ENCODE data around the gene SLF2. TPM values are rescaled to one million over a fixed set of nuclear protein-coding genes. Genes with fewer than 3 reads are reported as not detected.
"Not testable (repeated sequence)": the region's sequence is repeated elsewhere in the genome, so short reads cannot be mapped to it uniquely, and the experiment has no call there.

The SLF2 gene
- total RNA-seq, 1 donor from 2014 or later: 16.4 TPM

DNA sequence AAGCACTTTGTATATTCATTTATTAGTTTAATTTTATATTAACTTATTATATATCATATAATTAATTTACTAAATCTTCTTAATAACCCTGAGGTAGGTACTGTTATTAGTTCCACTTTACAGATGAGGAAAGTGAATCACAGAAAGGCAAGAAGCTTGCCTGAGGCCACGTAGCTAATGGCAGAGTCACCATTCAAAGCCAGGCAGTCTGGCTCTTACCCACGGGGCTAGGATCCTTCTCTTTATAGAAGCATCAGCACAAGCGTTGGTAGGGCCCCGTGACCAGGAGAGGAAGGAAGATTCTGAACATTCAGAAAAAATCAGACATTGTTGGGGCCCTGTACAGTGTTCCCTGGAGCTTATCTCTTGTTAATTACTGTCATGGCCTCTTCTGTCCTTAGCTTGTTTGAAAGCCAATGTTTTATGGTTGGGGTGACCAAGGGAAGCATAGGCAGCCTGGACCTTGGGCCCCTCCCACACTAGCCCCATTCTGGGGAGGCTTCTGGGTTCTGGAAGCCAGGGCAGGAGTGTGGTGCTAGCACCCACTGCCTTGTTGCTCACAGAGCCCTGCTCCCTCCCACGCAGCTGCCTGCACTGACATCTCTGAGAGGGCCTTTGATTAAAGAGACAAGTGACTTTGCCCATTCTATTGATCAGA lies 31.1 kb upstream of the SLF2 start:
- intact Hi-C loops (cut with micrococcal nuclease): no loop called here
- peak overlapping the region; percentile 1 for H3K27ac ChIP-seq (replicated peaks)
- no peaks in the 10 kb centered on the region for H3K36me3 ChIP-seq
- H3K9me3 ChIP-seq (replicated peaks): no peaks in the 10 kb centered on the region
- no peak overlapping the region for H3K4me3 ChIP-seq
- TF ChIP-seq, protein P1, sequence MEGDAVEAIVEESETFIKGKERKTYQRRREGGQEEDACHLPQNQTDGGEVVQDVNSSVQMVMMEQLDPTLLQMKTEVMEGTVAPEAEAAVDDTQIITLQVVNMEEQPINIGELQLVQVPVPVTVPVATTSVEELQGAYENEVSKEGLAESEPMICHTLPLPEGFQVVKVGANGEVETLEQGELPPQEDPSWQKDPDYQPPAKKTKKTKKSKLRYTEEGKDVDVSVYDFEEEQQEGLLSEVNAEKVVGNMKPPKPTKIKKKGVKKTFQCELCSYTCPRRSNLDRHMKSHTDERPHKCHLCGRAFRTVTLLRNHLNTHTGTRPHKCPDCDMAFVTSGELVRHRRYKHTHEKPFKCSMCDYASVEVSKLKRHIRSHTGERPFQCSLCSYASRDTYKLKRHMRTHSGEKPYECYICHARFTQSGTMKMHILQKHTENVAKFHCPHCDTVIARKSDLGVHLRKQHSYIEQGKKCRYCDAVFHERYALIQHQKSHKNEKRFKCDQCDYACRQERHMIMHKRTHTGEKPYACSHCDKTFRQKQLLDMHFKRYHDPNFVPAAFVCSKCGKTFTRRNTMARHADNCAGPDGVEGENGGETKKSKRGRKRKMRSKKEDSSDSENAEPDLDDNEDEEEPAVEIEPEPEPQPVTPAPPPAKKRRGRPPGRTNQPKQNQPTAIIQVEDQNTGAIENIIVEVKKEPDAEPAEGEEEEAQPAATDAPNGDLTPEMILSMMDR (IDR thresholded peaks at IDR 0.05; ENCODE audit: borderline replicate concordance): no peak
- peaks cover 45% of the 10 kb centered on the region for H3K27me3 ChIP-seq (ENCODE audit: low read depth)
- no peak for DNase-seq
- H3K4me1 ChIP-seq: peaks cover 17% of the 10 kb centered on the region

- peak overlapping the region; percentile 1 for H3K27ac ChIP-seq (replicated peaks)
- no peaks in the 10 kb centered on the region for H3K9me3 ChIP-seq (replicated peaks)
- no peak for DNase-seq
- intact Hi-C loops (cut with micrococcal nuclease): no loop called here
- TF ChIP-seq, protein P1 (IDR thresholded peaks at IDR 0.05; ENCODE audit: borderline replicate concordance): no peak
- peaks cover 39% of the 10 kb centered on the region for H3K27me3 ChIP-seq (ENCODE audit: low read depth)
- no peaks in the 10 kb centered on the region for H3K36me3 ChIP-seq
- H3K4me3 ChIP-seq: no peak overlapping the region
- H3K4me1 ChIP-seq: peaks cover 17% of the 10 kb centered on the region
These were observed 30.5 kb upstream of the SLF2 start for GRCh38 chr10:100882252-100882651.

DNA sequence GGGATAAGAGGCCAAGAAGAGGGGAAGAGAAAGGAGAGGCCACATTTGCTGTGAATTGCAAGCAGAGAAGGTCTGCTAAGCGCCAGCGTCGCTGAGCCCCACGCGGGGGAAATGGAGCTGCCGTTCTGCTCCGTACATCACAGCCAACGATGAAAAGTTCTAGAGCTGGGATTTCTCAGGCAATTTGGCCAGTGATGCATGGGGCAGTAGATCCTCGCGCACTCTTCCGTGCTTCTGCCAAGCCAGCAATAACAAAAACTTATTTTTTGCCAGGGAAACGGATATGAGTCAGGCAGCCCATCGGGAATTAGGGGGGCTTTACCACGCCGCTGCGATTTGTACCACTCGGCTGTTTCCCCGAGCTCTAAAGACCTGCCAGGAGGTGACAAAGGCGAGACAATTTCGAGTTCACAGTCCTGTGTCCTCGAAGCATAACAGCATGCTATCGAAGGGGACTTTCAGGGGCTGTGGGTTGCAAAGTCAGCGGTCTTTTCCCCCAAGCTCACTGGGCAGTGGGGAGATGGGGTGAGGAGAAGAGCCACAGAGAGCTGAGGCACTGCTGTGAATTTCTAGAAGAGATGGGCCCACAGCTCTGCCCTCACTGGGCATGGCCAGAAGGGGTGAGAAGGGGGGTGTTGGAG lies 30.0 kb upstream of the SLF2 start:
- peaks cover 39% of the 10 kb centered on the region for H3K27me3 ChIP-seq (ENCODE audit: low read depth)
- H3K27ac ChIP-seq (replicated peaks): peak overlapping the region; percentile 51
- H3K4me1 ChIP-seq: peaks cover 22% of the 10 kb centered on the region
- intact Hi-C loops (cut with micrococcal nuclease): no loop called here
- peak; percentile 27 for DNase-seq
- H3K4me3 ChIP-seq: no peak overlapping the region
- H3K9me3 ChIP-seq (replicated peaks): no peaks in the 10 kb centered on the region
- TF ChIP-seq, protein P1 (IDR thresholded peaks at IDR 0.05; ENCODE audit: borderline replicate concordance): no peak
- H3K36me3 ChIP-seq: no peaks in the 10 kb centered on the region

- TF ChIP-seq, protein P1 (IDR thresholded peaks at IDR 0.05; ENCODE audit: borderline replicate concordance): no peak
- Histone ChIP-seq H3K4me1 (peaks cover 23% of the 10 kb centered on the region), H3K4me3 (no peak overlapping the region), H3K36me3 (no peaks in the 10 kb centered on the region), H3K9me3 (replicated peaks) (no peaks in the 10 kb centered on the region), H3K27ac (replicated peaks) (peak overlapping the region; percentile 51), H3K27me3 (ENCODE audit: low read depth) (peaks cover 39% of the 10 kb centered on the region)
- intact Hi-C loops (cut with micrococcal nuclease): no loop called here
- no peak for DNase-seq
These were observed 29.4 kb upstream of the SLF2 start for GRCh38 chr10:100883312-100883821.

- H3K36me3 ChIP-seq; intact Hi-C loops (cut with micrococcal nuclease); H3K4me3 ChIP-seq; DNase-seq; H3K9me3 ChIP-seq (replicated peaks); H3K27ac ChIP-seq (replicated peaks): not testable (repeated sequence)
- peaks cover 23% of the 10 kb centered on the region for H3K4me1 ChIP-seq
- peaks cover 40% of the 10 kb centered on the region for H3K27me3 ChIP-seq (ENCODE audit: low read depth)
These were observed 27.2 kb upstream of the SLF2 start for GRCh38 chr10:100885611-100886010.

GRCh38 chr10:100886091-100886490 lies 26.7 kb upstream of the SLF2 start:
- H3K27ac ChIP-seq (replicated peaks): peak overlapping the region; percentile 73

More at GRCh38 chr10:100886091-100886490, 26.7 kb upstream of the SLF2 start:
- no peak for DNase-seq
- TF ChIP-seq, protein P1 (IDR thresholded peaks at IDR 0.05; ENCODE audit: borderline replicate concordance): no peak
- H3K4me3 ChIP-seq: no peak overlapping the region
- H3K36me3 ChIP-seq: no peaks in the 10 kb centered on the region
- peaks cover 23% of the 10 kb centered on the region for H3K4me1 ChIP-seq
- H3K27me3 ChIP-seq (ENCODE audit: low read depth): peaks cover 45% of the 10 kb centered on the region
- H3K9me3 ChIP-seq (replicated peaks): no peaks in the 10 kb centered on the region
- intact Hi-C loops (cut with micrococcal nuclease): no loop called here

Measured in left ventricle myocardium inferior (tissue), 1 donor.